ENCODE measurements around the gene PRDM16. TPM values are rescaled to one million over a fixed set of nuclear protein-coding genes. Genes with fewer than 3 reads are reported as not detected.

Gene PRDM16
- total and polyA plus RNA-seq, 2 of the 8 experiments (the other 6 are each of a cell fraction or from before 2014, with no cell fraction given): 0.39 to 0.43 TPM

GRCh38 chr1:3084154-3084553, 15.2 kb downstream of the PRDM16 start:
- DNase-seq (ENCODE audit: low read depth in 1 of 2, low spot score in 2 of 2): no peak
- H4K20me1 ChIP-seq (replicated peaks in 1 of 2; ENCODE audit: control insufficient read depth in 1 of 2, insufficient read depth in 2 of 2, low read length in 2 of 2): no peaks in the 10 kb centered on the region
- H3K4ac ChIP-seq (replicated peaks; ENCODE audit: insufficient read length, low read depth, low read length): no peak overlapping the region
- H3K79me1 ChIP-seq (ENCODE audit: low read depth, low read length): no peaks in the 10 kb centered on the region
- H3K9ac ChIP-seq (replicated peaks in 1 of 4; ENCODE audit: extremely low read depth in 1 of 4, low read depth in 3 of 4, low read length in 3 of 4): no peak overlapping the region
- H2BK12ac ChIP-seq (ENCODE audit: low read depth, low read length): no peak overlapping the region
- no peaks in the 10 kb centered on the region; a peak in 1 of 7 replicates for H3K4me1 ChIP-seq (replicated peaks in 1 of 4; ENCODE audit: control insufficient read depth in 3 of 4, insufficient read depth in 4 of 4, low read length in 3 of 4)
- no peak for FAIRE-seq
- no peak overlapping the region for H4K91ac ChIP-seq (replicated peaks; ENCODE audit: insufficient read length, low read length)
- WGBS, 2 experiments (ENCODE audit: extremely low coverage in 1 of 2, insufficient coverage in 1 of 2, insufficient read length in 1 of 2, insufficient replicate concordance in 2 of 2, low coverage in 1 of 2, low lambda C conversion rate in 2 of 2, missing lambda C conversion rate in 1 of 2): 81% methylated on average over 13 of the region's 16 CpGs; no CpG with 5 or more reads in 1 of the 2 experiments
- no peak overlapping the region for H3K4me3 ChIP-seq (ENCODE audit: extremely low read depth in 1 of 4, insufficient read depth in 2 of 4, low read depth in 3 of 4, low read length in 4 of 4)
- no peaks in the 10 kb centered on the region; a peak in 1 of 7 replicates for H3K27me3 ChIP-seq (replicated peaks in 1 of 4; ENCODE audit: control insufficient read depth in 3 of 4, extremely low read depth in 1 of 4, insufficient read depth in 3 of 4, low read length in 3 of 4)
- no peak overlapping the region for H2BK120ac ChIP-seq (replicated peaks; ENCODE audit: low read depth, low read length)
- no peak overlapping the region for H3K14ac ChIP-seq (ENCODE audit: insufficient read length)
- no peaks in the 10 kb centered on the region for H3K9me3 ChIP-seq (ENCODE audit: insufficient read depth in 2 of 2, low read depth in 1 of 2, low read length in 1 of 2)
- H3K36me3 ChIP-seq (ENCODE audit: control insufficient read depth in 2 of 4, insufficient read depth in 4 of 4, low read length in 3 of 4): no peaks in the 10 kb centered on the region
- ChIA-PET CTCF (ENCODE audit: partially characterized antibody) (interaction anchor here (0.7 to 1.1 kb wide), 3 partner anchors 13 to 1513 kb away, joined by 3 read pairs; no protein-coding TSS in a partner anchor), POLR2A (ENCODE audit: partially characterized antibody) (no interaction called here)
- H4K5ac ChIP-seq (ENCODE audit: insufficient read length, low read depth, low read length): no peak overlapping the region
- no peak overlapping the region for H2AK5ac ChIP-seq (ENCODE audit: low read depth, low read length)
- no peak overlapping the region for H3K27ac ChIP-seq (ENCODE audit: low read depth, low read length)
- H3K4me2 ChIP-seq (ENCODE audit: insufficient read depth in 1 of 2, low read depth in 2 of 2, low read length in 2 of 2): no peak overlapping the region
- H2AFZ ChIP-seq (ENCODE audit: low read length): no peak overlapping the region
- peak overlapping the region; percentile 79; the same call in 1 of the 2 replicates for H4K8ac ChIP-seq (ENCODE audit: extremely low read depth, insufficient read depth, low read length)
- H3K23ac ChIP-seq (ENCODE audit: insufficient read length): no peak overlapping the region
- H3K79me2 ChIP-seq (ENCODE audit: control insufficient read depth in 1 of 2, insufficient read depth in 2 of 2, low read length in 2 of 2): no peaks in the 10 kb centered on the region
- H2BK20ac ChIP-seq (ENCODE audit: low read length): no peak overlapping the region
- no peak overlapping the region for H2BK5ac ChIP-seq (ENCODE audit: low read depth, low read length)
- no peak overlapping the region for H3K18ac ChIP-seq (ENCODE audit: extremely low read depth, low read length)
- H2BK15ac ChIP-seq (ENCODE audit: low read length): no peak overlapping the region
- no peaks in the 10 kb centered on the region for H3K23me2 ChIP-seq (ENCODE audit: low read depth, low read length)
- H3K56ac ChIP-seq (replicated peaks; ENCODE audit: insufficient read length, low read depth, low read length): no peak overlapping the region
- no peak for TF ChIP-seq GTF2F1 (IDR thresholded peaks at IDR 0.05; ENCODE audit: borderline replicate concordance, low read depth, low read length)
- TF ChIP-seq RNF2 (IDR thresholded peaks at IDR 0.05; ENCODE audit: borderline replicate concordance, low read depth, low read length, missing control alignments, poor library complexity, severe bottlenecking): no peak
- no peak for TF ChIP-seq CEBPB (IDR thresholded peaks at IDR 0.05; ENCODE audit: low read depth, low read length)
- TF ChIP-seq MAX (IDR thresholded peaks at IDR 0.05): no peak
- no peak for TF ChIP-seq SIN3A (conservative IDR thresholded peaks at IDR 0.05 in 1 of 2, IDR thresholded peaks at IDR 0.05 in 1 of 2; ENCODE audit: low read depth in 1 of 2, low read length in 2 of 2)
- no peak for TF ChIP-seq SAP30 (IDR thresholded peaks at IDR 0.05; ENCODE audit: insufficient read depth, insufficient replicate concordance, low read length)
- TF ChIP-seq CBX5 (IDR thresholded peaks at IDR 0.05; ENCODE audit: low read depth, low read length): no peak
- TF ChIP-seq RFX5 (IDR thresholded peaks at IDR 0.05; ENCODE audit: borderline replicate concordance, low read depth, low read length): no peak
- no peak for TF ChIP-seq CREB1 (IDR thresholded peaks at IDR 0.05)
- no peak for TF ChIP-seq SUZ12 (IDR thresholded peaks at IDR 0.05; ENCODE audit: low read length)
- TF ChIP-seq CHD2 (IDR thresholded peaks at IDR 0.05; ENCODE audit: low read length): no peak
- TF ChIP-seq CHD1 (IDR thresholded peaks at IDR 0.05; ENCODE audit: low read depth, low read length): no peak
- no peak for TF ChIP-seq PHF8 (conservative IDR thresholded peaks at IDR 0.05; ENCODE audit: low read depth, low read length)
- TF ChIP-seq RAD21 (IDR thresholded peaks at IDR 0.05 in 1 of 2, conservative IDR thresholded peaks at IDR 0.05 in 1 of 2; ENCODE audit: low read depth in 2 of 2, low read length in 2 of 2): no peak

Measured in H1 (cell line).